ENCODE results near the gene GATA6. TPM values are rescaled to one million over a fixed set of nuclear protein-coding genes. Genes with fewer than 3 reads are reported as not detected.

The GATA6 gene
- total RNA-seq, 1 experiment from 2014 or later = 3.3 TPM

- TF ChIP-seq, protein P1, sequence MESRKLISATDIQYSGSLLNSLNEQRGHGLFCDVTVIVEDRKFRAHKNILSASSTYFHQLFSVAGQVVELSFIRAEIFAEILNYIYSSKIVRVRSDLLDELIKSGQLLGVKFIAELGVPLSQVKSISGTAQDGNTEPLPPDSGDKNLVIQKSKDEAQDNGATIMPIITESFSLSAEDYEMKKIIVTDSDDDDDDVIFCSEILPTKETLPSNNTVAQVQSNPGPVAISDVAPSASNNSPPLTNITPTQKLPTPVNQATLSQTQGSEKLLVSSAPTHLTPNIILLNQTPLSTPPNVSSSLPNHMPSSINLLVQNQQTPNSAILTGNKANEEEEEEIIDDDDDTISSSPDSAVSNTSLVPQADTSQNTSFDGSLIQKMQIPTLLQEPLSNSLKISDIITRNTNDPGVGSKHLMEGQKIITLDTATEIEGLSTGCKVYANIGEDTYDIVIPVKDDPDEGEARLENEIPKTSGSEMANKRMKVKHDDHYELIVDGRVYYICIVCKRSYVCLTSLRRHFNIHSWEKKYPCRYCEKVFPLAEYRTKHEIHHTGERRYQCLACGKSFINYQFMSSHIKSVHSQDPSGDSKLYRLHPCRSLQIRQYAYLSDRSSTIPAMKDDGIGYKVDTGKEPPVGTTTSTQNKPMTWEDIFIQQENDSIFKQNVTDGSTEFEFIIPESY (IDR thresholded peaks at IDR 0.05; ENCODE audit: extremely low read depth, insufficient replicate concordance, low read length) = no peak
- TF ChIP-seq FOSL1 (IDR thresholded peaks at IDR 0.05; ENCODE audit: low read depth) = no peak
- no peak for TF ChIP-seq POLR2A (IDR thresholded peaks at IDR 0.05; ENCODE audit: borderline replicate concordance, extremely low read depth, insufficient read depth, insufficient read length)
These were observed 3.1 kb upstream of the GATA6 start (continued) for GRCh38 chr18:22166069-22166950.

GRCh38 chr18:22167091-22167470 is 2.3 kb upstream of the GATA6 start:
- Histone ChIP-seq H2AFZ (ENCODE audit: low read depth, low read length, poor library complexity, severe bottlenecking) (no peak overlapping the region), H4K20me1 (ENCODE audit: insufficient read depth) (no peaks in the 10 kb centered on the region), H3K27me3 (ENCODE audit: insufficient read depth, low read length) (peaks cover 8% of the 10 kb centered on the region; the same call in 1 of the 2 replicates), H3K27ac (ENCODE audit: low read depth, low read length) (no peak overlapping the region), H3K9me2 (ENCODE audit: insufficient read depth) (no peaks in the 10 kb centered on the region), H3K9me3 (ENCODE audit: control insufficient read depth in 1 of 2, insufficient read depth in 1 of 2, low read depth in 1 of 2, low read length in 2 of 2) (no peaks in the 10 kb centered on the region), H3K4me2 (ENCODE audit: low read length) (no peak overlapping the region), H3K79me2 (ENCODE audit: insufficient read depth, low read length) (no peaks in the 10 kb centered on the region), H3K4me1 (ENCODE audit: control insufficient read depth in 1 of 2, insufficient read depth in 2 of 2, low read length in 2 of 2) (peaks cover 5 to 19% of the 10 kb centered on the region in 2 experiments; a peak in 2 of 4 replicates), H3K36me3 (ENCODE audit: control insufficient read depth in 1 of 2, insufficient read depth in 2 of 2, low read length in 2 of 2) (no peaks in the 10 kb centered on the region), H3K9ac (ENCODE audit: low read length) (no peak overlapping the region), H3K4me3 (replicated peaks in 1 of 2; ENCODE audit: low read depth in 1 of 2, low read length in 2 of 2) (no peak overlapping the region)
- ChIA-PET RAD21 (ENCODE audit: low non-redundant PET in 1 of 2, low total read pairs in 2 of 2, uncharacterized antibody in 2 of 2, unreplicated experiment in 2 of 2) (no interaction called here), POLR2A (no interaction called here), CTCF (no interaction called here)
- BruUV-seq (replicated peaks) = no TSS peak
- intact Hi-C loops (cut with micrococcal nuclease) = loop anchor here (5.0 to 10.0 kb wide), 2 partner anchors 170 to 538 kb away; no protein-coding TSS in a partner anchor
- TF ChIP-seq ZNF274 (IDR thresholded peaks at IDR 0.05; ENCODE audit: low read depth, low read length) = no peak
- no peak for TF ChIP-seq SIN3A (IDR thresholded peaks at IDR 0.05; ENCODE audit: low read depth)
- TF ChIP-seq POLR2AphosphoS5 (IDR thresholded peaks at IDR 0.05; ENCODE audit: low read depth, low read length) = no peak
- no peak for TF ChIP-seq SRF (IDR thresholded peaks at IDR 0.05; ENCODE audit: low read depth)
- no peak for TF ChIP-seq ATF3 (IDR thresholded peaks at IDR 0.05)
- TF ChIP-seq, protein P2, sequence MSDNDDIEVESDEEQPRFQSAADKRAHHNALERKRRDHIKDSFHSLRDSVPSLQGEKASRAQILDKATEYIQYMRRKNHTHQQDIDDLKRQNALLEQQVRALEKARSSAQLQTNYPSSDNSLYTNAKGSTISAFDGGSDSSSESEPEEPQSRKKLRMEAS (IDR thresholded peaks at IDR 0.05) = no peak
- no peak for TF ChIP-seq SP1 (IDR thresholded peaks at IDR 0.05; ENCODE audit: low read depth)
- TF ChIP-seq FOSL1 (IDR thresholded peaks at IDR 0.05; ENCODE audit: low read depth) = no peak
- TF ChIP-seq TCF7L2 (IDR thresholded peaks at IDR 0.05; ENCODE audit: borderline replicate concordance, extremely low read depth, insufficient read depth, insufficient read length) = no peak
- no peak for TF ChIP-seq ELF1 (IDR thresholded peaks at IDR 0.05; ENCODE audit: borderline replicate concordance, low read depth)
- no peak for TF ChIP-seq JUND (IDR thresholded peaks at IDR 0.05)
- TF ChIP-seq RAD21 (IDR thresholded peaks at IDR 0.05; ENCODE audit: low read depth) = no peak
- no peak for TF ChIP-seq EZH2phosphoT487 (IDR thresholded peaks at IDR 0.05; ENCODE audit: borderline replicate concordance)
- TF ChIP-seq, protein P1 (IDR thresholded peaks at IDR 0.05; ENCODE audit: extremely low read depth, insufficient replicate concordance, low read length) = no peak
- no peak for TF ChIP-seq CBX3 (IDR thresholded peaks at IDR 0.05; ENCODE audit: low read depth)
- TF ChIP-seq YY1 (IDR thresholded peaks at IDR 0.05; ENCODE audit: extremely low read depth, insufficient replicate concordance, low read depth, low read length) = no peak
- no peak for TF ChIP-seq POLR2A (IDR thresholded peaks at IDR 0.05; ENCODE audit: borderline replicate concordance, extremely low read depth, insufficient read depth, insufficient read length)
- TF ChIP-seq CEBPB (IDR thresholded peaks at IDR 0.05; ENCODE audit: low read depth) = no peak
- no peak for TF ChIP-seq ZFX (IDR thresholded peaks at IDR 0.05)
- no peak for TF ChIP-seq EZH2 (IDR thresholded peaks at IDR 0.05)
- ATAC-seq (no peak), DNase-seq (ENCODE audit: low read depth, low spot score) (no peak)

All from HCT116 (cell line).